ENCODE data around the gene HUWE1.

Gene HUWE1

DNA sequence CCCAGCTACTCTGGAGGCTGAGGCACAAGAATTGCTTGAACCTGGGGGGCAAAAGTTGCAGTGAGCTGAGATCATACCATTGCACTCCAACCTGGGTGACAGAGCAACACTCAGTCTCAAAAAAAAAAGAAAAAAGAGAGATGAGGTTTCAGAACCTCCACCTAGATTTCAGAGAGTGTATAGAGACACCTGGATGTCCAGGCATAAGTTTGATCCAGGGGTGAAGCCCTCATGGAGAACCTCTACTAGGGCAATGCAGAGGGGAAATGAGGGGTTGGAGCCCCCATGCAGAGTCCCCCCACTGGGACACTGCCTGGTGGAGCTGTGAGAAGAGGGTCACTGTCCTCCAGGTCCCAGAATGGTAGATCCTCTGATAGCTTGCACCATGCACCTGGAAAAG, 159.5 kb downstream of the HUWE1 start:
- TF ChIP-seq, protein P1, sequence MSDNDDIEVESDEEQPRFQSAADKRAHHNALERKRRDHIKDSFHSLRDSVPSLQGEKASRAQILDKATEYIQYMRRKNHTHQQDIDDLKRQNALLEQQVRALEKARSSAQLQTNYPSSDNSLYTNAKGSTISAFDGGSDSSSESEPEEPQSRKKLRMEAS (IDR thresholded peaks at IDR 0.05) = no peak
- TF ChIP-seq, protein P2, sequence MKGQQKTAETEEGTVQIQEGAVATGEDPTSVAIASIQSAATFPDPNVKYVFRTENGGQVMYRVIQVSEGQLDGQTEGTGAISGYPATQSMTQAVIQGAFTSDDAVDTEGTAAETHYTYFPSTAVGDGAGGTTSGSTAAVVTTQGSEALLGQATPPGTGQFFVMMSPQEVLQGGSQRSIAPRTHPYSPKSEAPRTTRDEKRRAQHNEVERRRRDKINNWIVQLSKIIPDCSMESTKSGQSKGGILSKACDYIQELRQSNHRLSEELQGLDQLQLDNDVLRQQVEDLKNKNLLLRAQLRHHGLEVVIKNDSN (IDR thresholded peaks at IDR 0.05) = no peak
- no peak for TF ChIP-seq EP300 (IDR thresholded peaks at IDR 0.05; ENCODE audit: borderline replicate concordance)
- no peak for TF ChIP-seq ZBTB7A (IDR thresholded peaks at IDR 0.05; ENCODE audit: low read depth)
- no peak for TF ChIP-seq EGR1 (IDR thresholded peaks at IDR 0.05)
- no peak for TF ChIP-seq RAD21 (IDR thresholded peaks at IDR 0.05; ENCODE audit: low read depth)
- no peak for TF ChIP-seq TCF12 (IDR thresholded peaks at IDR 0.05; ENCODE audit: low read depth)
- TF ChIP-seq CEBPB (IDR thresholded peaks at IDR 0.05) = no peak
- no peak for TF ChIP-seq FOXM1 (IDR thresholded peaks at IDR 0.05; ENCODE audit: borderline replicate concordance, low read depth)
- TF ChIP-seq TAF1 (IDR thresholded peaks at IDR 0.05; ENCODE audit: low read depth) = no peak
- no peak for TF ChIP-seq TEAD4 (IDR thresholded peaks at IDR 0.05)
- TF ChIP-seq CREB1 (IDR thresholded peaks at IDR 0.05; ENCODE audit: low read depth) = no peak
- TF ChIP-seq NFIC (IDR thresholded peaks at IDR 0.05) = no peak
- TF ChIP-seq, protein P3, sequence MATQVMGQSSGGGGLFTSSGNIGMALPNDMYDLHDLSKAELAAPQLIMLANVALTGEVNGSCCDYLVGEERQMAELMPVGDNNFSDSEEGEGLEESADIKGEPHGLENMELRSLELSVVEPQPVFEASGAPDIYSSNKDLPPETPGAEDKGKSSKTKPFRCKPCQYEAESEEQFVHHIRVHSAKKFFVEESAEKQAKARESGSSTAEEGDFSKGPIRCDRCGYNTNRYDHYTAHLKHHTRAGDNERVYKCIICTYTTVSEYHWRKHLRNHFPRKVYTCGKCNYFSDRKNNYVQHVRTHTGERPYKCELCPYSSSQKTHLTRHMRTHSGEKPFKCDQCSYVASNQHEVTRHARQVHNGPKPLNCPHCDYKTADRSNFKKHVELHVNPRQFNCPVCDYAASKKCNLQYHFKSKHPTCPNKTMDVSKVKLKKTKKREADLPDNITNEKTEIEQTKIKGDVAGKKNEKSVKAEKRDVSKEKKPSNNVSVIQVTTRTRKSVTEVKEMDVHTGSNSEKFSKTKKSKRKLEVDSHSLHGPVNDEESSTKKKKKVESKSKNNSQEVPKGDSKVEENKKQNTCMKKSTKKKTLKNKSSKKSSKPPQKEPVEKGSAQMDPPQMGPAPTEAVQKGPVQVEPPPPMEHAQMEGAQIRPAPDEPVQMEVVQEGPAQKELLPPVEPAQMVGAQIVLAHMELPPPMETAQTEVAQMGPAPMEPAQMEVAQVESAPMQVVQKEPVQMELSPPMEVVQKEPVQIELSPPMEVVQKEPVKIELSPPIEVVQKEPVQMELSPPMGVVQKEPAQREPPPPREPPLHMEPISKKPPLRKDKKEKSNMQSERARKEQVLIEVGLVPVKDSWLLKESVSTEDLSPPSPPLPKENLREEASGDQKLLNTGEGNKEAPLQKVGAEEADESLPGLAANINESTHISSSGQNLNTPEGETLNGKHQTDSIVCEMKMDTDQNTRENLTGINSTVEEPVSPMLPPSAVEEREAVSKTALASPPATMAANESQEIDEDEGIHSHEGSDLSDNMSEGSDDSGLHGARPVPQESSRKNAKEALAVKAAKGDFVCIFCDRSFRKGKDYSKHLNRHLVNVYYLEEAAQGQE (IDR thresholded peaks at IDR 0.05; ENCODE audit: low read depth) = no peak

DNA sequence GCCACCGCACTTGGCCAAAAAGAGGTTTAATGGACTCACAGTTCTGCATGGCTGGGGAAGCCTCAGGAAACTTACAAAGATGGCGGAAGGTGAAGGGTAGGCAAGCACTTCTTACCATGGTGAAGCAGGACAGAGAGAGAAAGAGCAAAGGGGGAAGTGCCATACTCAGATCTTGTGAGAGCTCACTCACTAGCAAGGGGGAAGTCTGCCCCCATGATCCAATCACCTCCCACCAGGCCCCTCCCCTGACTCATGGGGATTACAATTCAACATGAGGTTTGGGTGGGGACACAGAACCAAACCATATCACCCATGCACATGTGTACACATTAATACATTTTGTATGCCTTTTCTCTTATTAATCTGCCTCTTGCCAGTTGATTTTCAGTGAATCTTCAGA, 175.2 kb downstream of the HUWE1 start:
- TF ChIP-seq, protein P2 (IDR thresholded peaks at IDR 0.05) = no peak
- TF ChIP-seq TAF1 (IDR thresholded peaks at IDR 0.05; ENCODE audit: low read depth) (no peak), CREB1 (IDR thresholded peaks at IDR 0.05; ENCODE audit: low read depth) (no peak), RAD21 (IDR thresholded peaks at IDR 0.05; ENCODE audit: low read depth) (no peak), TEAD4 (IDR thresholded peaks at IDR 0.05) (no peak), YY1 (IDR thresholded peaks at IDR 0.05; ENCODE audit: low read depth) (no peak), TCF12 (IDR thresholded peaks at IDR 0.05; ENCODE audit: low read depth) (no peak), FOXM1 (IDR thresholded peaks at IDR 0.05; ENCODE audit: borderline replicate concordance, low read depth) (no peak), CEBPB (IDR thresholded peaks at IDR 0.05) (no peak), ZBTB7A (IDR thresholded peaks at IDR 0.05; ENCODE audit: low read depth) (no peak), EGR1 (IDR thresholded peaks at IDR 0.05) (no peak)
- TF ChIP-seq, protein P3 (IDR thresholded peaks at IDR 0.05; ENCODE audit: low read depth) = no peak
- TF ChIP-seq, protein P1 (IDR thresholded peaks at IDR 0.05) = no peak

DNA sequence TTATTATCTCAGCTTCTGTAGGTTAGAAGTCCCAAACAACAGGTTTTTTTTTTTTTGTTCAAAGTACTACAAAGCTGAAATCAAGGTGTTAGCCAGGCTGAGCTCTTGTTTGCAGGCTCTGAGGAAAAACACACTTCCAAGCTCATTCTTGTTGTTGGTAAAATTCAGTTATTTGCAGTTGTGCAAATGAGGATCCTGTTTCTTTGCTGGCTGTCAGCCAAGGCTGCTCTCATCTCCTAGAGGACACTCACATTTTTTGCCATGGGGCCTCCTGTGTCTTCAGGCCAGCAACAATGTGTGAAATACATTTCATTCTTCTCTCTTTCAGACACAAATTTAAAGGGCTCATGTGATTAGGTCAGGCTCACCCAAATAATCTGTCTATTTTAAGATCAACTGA, 192.1 kb downstream of the HUWE1 start:
- TF ChIP-seq TAF1 (IDR thresholded peaks at IDR 0.05; ENCODE audit: low read depth) (no peak), YY1 (IDR thresholded peaks at IDR 0.05; ENCODE audit: low read depth) (no peak), TCF12 (IDR thresholded peaks at IDR 0.05; ENCODE audit: low read depth) (no peak), NFIC (IDR thresholded peaks at IDR 0.05) (no peak), TEAD4 (IDR thresholded peaks at IDR 0.05) (no peak), EP300 (IDR thresholded peaks at IDR 0.05; ENCODE audit: borderline replicate concordance) (no peak), CREB1 (IDR thresholded peaks at IDR 0.05; ENCODE audit: low read depth) (no peak), ZBTB7A (IDR thresholded peaks at IDR 0.05; ENCODE audit: low read depth) (no peak), FOXM1 (IDR thresholded peaks at IDR 0.05; ENCODE audit: borderline replicate concordance, low read depth) (no peak), RAD21 (IDR thresholded peaks at IDR 0.05; ENCODE audit: low read depth) (no peak), CEBPB (IDR thresholded peaks at IDR 0.05) (no peak), EGR1 (IDR thresholded peaks at IDR 0.05) (no peak)
- TF ChIP-seq, protein P3 (IDR thresholded peaks at IDR 0.05; ENCODE audit: low read depth) = no peak
- TF ChIP-seq, protein P1 (IDR thresholded peaks at IDR 0.05) = no peak
- TF ChIP-seq, protein P2 (IDR thresholded peaks at IDR 0.05) = no peak

DNA sequence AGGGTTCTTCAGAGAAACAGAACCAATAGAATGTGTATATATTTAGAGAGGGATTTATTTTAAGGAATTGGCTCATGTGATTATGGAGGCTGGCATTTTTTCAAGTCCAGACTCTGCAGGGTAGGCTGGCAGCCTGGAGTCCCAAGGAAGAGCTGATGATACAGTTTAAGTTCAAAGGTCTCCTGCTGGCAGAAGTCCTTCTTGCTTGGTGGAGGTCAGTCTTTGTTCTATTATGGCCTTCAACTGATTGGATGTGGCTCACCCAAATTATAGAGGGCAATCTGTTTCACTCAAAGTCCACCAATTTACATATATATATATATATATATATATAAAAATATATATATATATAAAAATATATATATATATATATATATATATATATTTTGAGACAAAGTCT, 200.2 kb downstream of the HUWE1 start:
- no peak for TF ChIP-seq ZBTB7A (IDR thresholded peaks at IDR 0.05; ENCODE audit: low read depth)
- no peak for TF ChIP-seq YY1 (IDR thresholded peaks at IDR 0.05; ENCODE audit: low read depth)
- no peak for TF ChIP-seq EP300 (IDR thresholded peaks at IDR 0.05; ENCODE audit: borderline replicate concordance)
- TF ChIP-seq, protein P3 (IDR thresholded peaks at IDR 0.05; ENCODE audit: low read depth) = no peak
- TF ChIP-seq FOXM1 (IDR thresholded peaks at IDR 0.05; ENCODE audit: borderline replicate concordance, low read depth) = no peak
- TF ChIP-seq RAD21 (IDR thresholded peaks at IDR 0.05; ENCODE audit: low read depth) = no peak
- TF ChIP-seq EGR1 (IDR thresholded peaks at IDR 0.05) = no peak
- no peak for TF ChIP-seq NFIC (IDR thresholded peaks at IDR 0.05)
- TF ChIP-seq, protein P1 (IDR thresholded peaks at IDR 0.05) = no peak
- TF ChIP-seq TCF12 (IDR thresholded peaks at IDR 0.05; ENCODE audit: low read depth) = no peak
- no peak for TF ChIP-seq CREB1 (IDR thresholded peaks at IDR 0.05; ENCODE audit: low read depth)
- TF ChIP-seq, protein P2 (IDR thresholded peaks at IDR 0.05) = no peak
- TF ChIP-seq TAF1 (IDR thresholded peaks at IDR 0.05; ENCODE audit: low read depth) = no peak
- TF ChIP-seq CEBPB (IDR thresholded peaks at IDR 0.05) = no peak
- no peak for TF ChIP-seq TEAD4 (IDR thresholded peaks at IDR 0.05)
